HCT116 (cell line): Measurements from ENCODE around the gene PLEKHH2.
"Not testable (repeated sequence)": the region's sequence is repeated elsewhere in the genome, so short reads cannot be mapped to it uniquely, and the experiment has no call there.

Source experiments
- EGR1 ChIP-seq: IDR thresholded peaks from 2 replicates; pipeline ENCODE4 v1.6.1; 2012; ENCODE audit warnings: low read depth
- EZH2phosphoT487 ChIP-seq: fragments of 200-600 bp; IDR thresholded peaks from 2 replicates; pipeline ENCODE4 v1.6.1; 2018; ENCODE audit warnings: antibody characterized with exemption, borderline replicate concordance
- JUND ChIP-seq: IDR thresholded peaks from 2 replicates; pipeline ENCODE4 v1.6.1; 2012
- POLR2A ChIP-seq: IDR thresholded peaks from 2 replicates; pipeline ENCODE4 v1.7.0; 2011; ENCODE audit warnings: borderline replicate concordance; ENCODE audit not compliant: insufficient read depth, insufficient read length; ENCODE audit errors: extremely low read depth
- POLR2AphosphoS5 ChIP-seq: IDR thresholded peaks from 2 replicates; pipeline ENCODE4 v1.6.1; 2011; ENCODE audit warnings: mild to moderate bottlenecking, low read depth, low read length, moderate library complexity
- SRF ChIP-seq: IDR thresholded peaks from 2 replicates; pipeline ENCODE4 v1.6.1; 2012; ENCODE audit warnings: low read depth
- YY1 ChIP-seq: IDR thresholded peaks from 2 replicates; pipeline ENCODE4 v1.6.1; 2011; ENCODE audit warnings: low read length, low read depth, moderate library complexity, mild to moderate bottlenecking; ENCODE audit not compliant: insufficient replicate concordance; ENCODE audit errors: extremely low read depth
- ZNF274 ChIP-seq: fragments of 200-500 bp; sonication (Bioruptor generic); IDR thresholded peaks from 2 replicates; pipeline ENCODE4 v1.6.1; 2014; ENCODE audit warnings: mild to moderate bottlenecking, low read depth, low read length, inconsistent platforms
- TF ChIP-seq, protein P1 (sequence below): IDR thresholded peaks from 2 replicates; pipeline ENCODE4 v1.6.1; 2012
- TF ChIP-seq, protein P2 (sequence below), 3 experiments: fragments of 200-600 bp in 1 of 3; sonication (generic) in 1 of 3; IDR thresholded peaks in 2 of 3; conservative IDR thresholded peaks in 1 of 3; 2 replicates each; pipeline ENCODE4 v1.5.1; 2012 to 2017; ENCODE audit warnings: low read depth in 2 of 3, low read length in 2 of 3, antibody characterized with exemption in 1 of 3, borderline replicate concordance in 1 of 3, control low read depth in 1 of 3, mild to moderate bottlenecking in 1 of 3, mixed read lengths in 1 of 3, mixed run types in 1 of 3, moderate library complexity in 1 of 3; ENCODE audit not compliant: insufficient read depth in 1 of 3

DNA sequence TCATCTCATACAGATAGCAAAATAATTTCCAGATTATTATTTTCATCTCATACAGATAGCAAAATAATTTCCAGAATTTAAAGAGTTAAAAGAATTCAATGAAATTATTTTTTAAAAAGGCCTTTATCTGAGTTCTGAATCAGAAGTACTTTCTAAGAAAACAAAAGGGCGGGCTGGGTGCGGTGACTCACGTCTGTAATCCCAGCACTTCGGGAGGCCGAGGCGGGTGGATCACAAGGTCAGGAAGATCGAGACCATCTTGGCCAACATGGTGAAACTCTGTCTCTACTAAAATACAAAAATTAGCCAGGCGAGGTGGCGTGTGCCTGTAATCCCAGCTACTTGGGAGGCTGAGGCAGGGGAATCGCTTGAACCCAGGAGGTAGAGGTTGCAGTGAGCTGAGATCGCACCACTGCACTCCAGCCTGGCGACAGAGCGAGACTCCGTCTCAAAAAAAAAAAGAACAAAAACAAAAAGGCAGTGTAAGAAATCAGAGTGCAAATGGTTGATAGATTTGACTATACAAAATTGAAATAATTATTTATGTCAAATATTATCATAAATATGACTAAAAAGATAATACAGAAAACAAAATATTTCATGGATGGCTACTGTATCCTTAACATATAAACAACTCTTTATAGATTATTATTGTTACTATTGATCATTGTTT is 90.0 kb downstream of the PLEKHH2 start:
- TF ChIP-seq, protein P1, sequence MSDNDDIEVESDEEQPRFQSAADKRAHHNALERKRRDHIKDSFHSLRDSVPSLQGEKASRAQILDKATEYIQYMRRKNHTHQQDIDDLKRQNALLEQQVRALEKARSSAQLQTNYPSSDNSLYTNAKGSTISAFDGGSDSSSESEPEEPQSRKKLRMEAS, result not testable (repeated sequence)
- TF ChIP-seq, protein P2, sequence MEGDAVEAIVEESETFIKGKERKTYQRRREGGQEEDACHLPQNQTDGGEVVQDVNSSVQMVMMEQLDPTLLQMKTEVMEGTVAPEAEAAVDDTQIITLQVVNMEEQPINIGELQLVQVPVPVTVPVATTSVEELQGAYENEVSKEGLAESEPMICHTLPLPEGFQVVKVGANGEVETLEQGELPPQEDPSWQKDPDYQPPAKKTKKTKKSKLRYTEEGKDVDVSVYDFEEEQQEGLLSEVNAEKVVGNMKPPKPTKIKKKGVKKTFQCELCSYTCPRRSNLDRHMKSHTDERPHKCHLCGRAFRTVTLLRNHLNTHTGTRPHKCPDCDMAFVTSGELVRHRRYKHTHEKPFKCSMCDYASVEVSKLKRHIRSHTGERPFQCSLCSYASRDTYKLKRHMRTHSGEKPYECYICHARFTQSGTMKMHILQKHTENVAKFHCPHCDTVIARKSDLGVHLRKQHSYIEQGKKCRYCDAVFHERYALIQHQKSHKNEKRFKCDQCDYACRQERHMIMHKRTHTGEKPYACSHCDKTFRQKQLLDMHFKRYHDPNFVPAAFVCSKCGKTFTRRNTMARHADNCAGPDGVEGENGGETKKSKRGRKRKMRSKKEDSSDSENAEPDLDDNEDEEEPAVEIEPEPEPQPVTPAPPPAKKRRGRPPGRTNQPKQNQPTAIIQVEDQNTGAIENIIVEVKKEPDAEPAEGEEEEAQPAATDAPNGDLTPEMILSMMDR (IDR thresholded peaks at IDR 0.05 in 2 of 3, conservative IDR thresholded peaks at IDR 0.05 in 1 of 3; ENCODE audit: borderline replicate concordance in 1 of 3, insufficient read depth in 1 of 3, low read depth in 2 of 3, low read length in 2 of 3), result not testable (repeated sequence)
- not testable (repeated sequence) for TF ChIP-seq EGR1, POLR2AphosphoS5, EZH2phosphoT487, JUND, YY1, POLR2A, ZNF274, SRF
